Osteocyte (in vitro differentiated cells): ENCODE measurements around the gene FGD4. TPM values are rescaled to one million over a fixed set of nuclear protein-coding genes. Genes with fewer than 3 reads are reported as not detected.
"Not testable (repeated sequence)": the region's sequence is repeated elsewhere in the genome, so short reads cannot be mapped to it uniquely, and the experiment has no call there.

ENCODE experiments used
- DNase-seq: peaks from one replicate; pipeline ENCODE4 v3.0.0; 2021; ENCODE audit warnings: mixed read lengths; ENCODE audit not compliant: unreplicated experiment; ENCODE audit errors: extremely low spot score
- H3K27ac Mint-ChIP-seq: one replicate; pipeline ENCODE4 v1.8.0; 2021; ENCODE audit warnings: mild to moderate bottlenecking, mixed read lengths; ENCODE audit not compliant: unreplicated experiment
- H3K27me3 Mint-ChIP-seq: one replicate; pipeline ENCODE4 v1.8.0; 2021; ENCODE audit warnings: mixed read lengths; ENCODE audit not compliant: unreplicated experiment
- H3K36me3 Mint-ChIP-seq: one replicate; pipeline ENCODE4 v1.8.0; 2021; ENCODE audit warnings: mixed read lengths; ENCODE audit not compliant: unreplicated experiment
- H3K4me1 Mint-ChIP-seq: one replicate; pipeline ENCODE4 v1.8.0; 2021; ENCODE audit warnings: mixed read lengths; ENCODE audit not compliant: unreplicated experiment
- H3K4me3 Mint-ChIP-seq: one replicate; pipeline ENCODE4 v1.8.0; 2021; ENCODE audit warnings: mild to moderate bottlenecking, moderate library complexity, mixed read lengths; ENCODE audit not compliant: unreplicated experiment
- H3K9me3 Mint-ChIP-seq: one replicate; pipeline ENCODE4 v1.8.0; 2021; ENCODE audit warnings: mixed read lengths; ENCODE audit not compliant: unreplicated experiment
- total RNA-seq: library from RNA; stranded (reverse); gene quantifications from 2 replicates; pipeline ENCODE4 v1.2.1, GENCODE V29; 2021
- TF ChIP-seq, protein P1 (sequence below): fragments of 200-600 bp; sonication (generic); IDR thresholded peaks from 2 replicates; pipeline ENCODE4 v1.5.0; 2021; ENCODE audit warnings: antibody characterized with exemption, mild to moderate bottlenecking, moderate library complexity

FGD4 gene
- total RNA-seq, 1 donor from 2014 or later = 8.0 TPM

DNA sequence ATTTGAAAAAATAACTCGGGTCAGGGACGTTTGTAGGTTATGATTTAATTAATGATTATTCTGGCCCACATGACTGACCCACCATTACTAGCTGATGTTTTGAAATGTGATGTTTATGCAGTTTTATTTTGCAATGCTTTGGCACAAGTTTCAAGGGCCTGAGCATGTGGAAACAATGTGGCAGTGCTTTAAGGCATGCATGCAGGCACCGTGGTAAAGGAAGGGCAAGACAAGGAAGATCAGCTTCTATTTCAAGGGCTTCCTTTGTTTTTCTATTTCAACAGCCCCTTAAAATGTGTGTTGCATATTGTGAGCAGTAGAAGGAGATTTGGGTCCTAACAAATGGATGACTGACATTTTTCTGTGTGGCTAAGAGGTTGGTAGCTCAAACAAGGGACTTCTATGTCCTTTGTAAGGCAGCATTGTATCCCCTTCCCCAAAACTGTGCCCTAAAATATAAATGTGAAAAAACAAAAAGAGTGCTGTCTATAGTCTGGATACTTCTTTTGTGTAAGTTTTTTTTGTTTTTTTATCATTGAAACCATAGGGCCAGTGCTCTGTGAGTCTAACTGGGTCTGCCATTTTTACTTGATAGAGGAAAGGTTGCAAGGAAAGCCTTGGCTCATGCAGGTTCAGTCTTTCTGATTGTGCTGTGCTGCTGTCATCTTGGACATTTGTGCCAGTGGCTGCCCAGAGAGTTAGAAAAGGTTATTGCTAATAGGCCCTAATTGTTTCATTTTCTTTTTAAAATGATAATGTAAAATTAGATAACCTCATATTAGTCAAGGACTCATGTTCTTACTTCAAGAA is 103.5 kb downstream of the FGD4 start:
- no peaks in the 10 kb centered on the region for H3K9me3 Mint-ChIP-seq
- no peaks in the 10 kb centered on the region for H3K27me3 Mint-ChIP-seq
- H3K27ac Mint-ChIP-seq = no peak overlapping the region
- no peaks in the 10 kb centered on the region for H3K36me3 Mint-ChIP-seq
- H3K4me3 Mint-ChIP-seq = no peak overlapping the region
- no peak for DNase-seq
- TF ChIP-seq, protein P1, sequence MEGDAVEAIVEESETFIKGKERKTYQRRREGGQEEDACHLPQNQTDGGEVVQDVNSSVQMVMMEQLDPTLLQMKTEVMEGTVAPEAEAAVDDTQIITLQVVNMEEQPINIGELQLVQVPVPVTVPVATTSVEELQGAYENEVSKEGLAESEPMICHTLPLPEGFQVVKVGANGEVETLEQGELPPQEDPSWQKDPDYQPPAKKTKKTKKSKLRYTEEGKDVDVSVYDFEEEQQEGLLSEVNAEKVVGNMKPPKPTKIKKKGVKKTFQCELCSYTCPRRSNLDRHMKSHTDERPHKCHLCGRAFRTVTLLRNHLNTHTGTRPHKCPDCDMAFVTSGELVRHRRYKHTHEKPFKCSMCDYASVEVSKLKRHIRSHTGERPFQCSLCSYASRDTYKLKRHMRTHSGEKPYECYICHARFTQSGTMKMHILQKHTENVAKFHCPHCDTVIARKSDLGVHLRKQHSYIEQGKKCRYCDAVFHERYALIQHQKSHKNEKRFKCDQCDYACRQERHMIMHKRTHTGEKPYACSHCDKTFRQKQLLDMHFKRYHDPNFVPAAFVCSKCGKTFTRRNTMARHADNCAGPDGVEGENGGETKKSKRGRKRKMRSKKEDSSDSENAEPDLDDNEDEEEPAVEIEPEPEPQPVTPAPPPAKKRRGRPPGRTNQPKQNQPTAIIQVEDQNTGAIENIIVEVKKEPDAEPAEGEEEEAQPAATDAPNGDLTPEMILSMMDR = no peak
- H3K4me1 Mint-ChIP-seq = peaks cover 20% of the 10 kb centered on the region

DNA sequence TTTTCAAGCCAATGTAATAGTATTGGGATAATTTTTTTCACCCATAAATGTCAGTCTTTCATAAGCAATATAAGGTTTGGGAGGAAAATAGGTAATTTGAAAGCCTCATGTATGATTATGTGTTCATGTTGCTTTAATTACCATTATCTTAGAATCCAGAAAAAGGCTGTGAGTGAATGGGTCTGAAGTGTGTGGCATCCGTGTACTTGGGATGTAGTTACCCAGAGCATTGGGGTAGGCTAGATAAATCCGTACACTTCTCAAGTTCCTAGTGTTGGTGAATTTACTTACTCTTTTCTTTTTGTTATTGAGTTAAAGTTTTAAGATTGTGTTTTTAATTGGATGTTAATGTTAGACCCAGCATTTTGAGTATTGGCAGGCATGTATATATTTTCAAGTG is 104.4 kb downstream of the FGD4 start:
- DNase-seq = no peak
- Mint-ChIP-seq H3K27ac (no peak overlapping the region), H3K9me3 (no peaks in the 10 kb centered on the region), H3K27me3 (no peaks in the 10 kb centered on the region), H3K36me3 (no peaks in the 10 kb centered on the region), H3K4me1 (peaks cover 20% of the 10 kb centered on the region), H3K4me3 (no peak overlapping the region)
- TF ChIP-seq, protein P1 = no peak

DNA sequence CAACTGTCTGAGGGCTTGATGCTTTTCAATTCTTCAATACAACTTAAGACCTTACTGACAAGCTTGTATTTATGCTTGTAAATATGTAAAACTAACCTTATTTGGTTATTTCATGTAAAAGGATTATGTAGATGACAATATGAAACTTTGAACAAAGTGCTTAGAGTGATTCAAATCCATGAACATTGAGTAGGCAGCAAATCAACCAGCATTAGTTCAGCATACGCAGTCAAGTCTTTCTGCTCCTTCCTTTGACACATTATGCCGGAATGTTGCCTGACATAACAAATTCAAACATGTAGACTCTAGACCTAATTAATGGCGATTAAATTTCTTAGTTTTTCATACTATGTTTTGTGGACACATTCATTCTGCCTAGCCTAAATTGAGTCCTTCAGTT is 105.2 kb downstream of the FGD4 start:
- no peak overlapping the region for H3K27ac Mint-ChIP-seq
- DNase-seq = no peak

DNA sequence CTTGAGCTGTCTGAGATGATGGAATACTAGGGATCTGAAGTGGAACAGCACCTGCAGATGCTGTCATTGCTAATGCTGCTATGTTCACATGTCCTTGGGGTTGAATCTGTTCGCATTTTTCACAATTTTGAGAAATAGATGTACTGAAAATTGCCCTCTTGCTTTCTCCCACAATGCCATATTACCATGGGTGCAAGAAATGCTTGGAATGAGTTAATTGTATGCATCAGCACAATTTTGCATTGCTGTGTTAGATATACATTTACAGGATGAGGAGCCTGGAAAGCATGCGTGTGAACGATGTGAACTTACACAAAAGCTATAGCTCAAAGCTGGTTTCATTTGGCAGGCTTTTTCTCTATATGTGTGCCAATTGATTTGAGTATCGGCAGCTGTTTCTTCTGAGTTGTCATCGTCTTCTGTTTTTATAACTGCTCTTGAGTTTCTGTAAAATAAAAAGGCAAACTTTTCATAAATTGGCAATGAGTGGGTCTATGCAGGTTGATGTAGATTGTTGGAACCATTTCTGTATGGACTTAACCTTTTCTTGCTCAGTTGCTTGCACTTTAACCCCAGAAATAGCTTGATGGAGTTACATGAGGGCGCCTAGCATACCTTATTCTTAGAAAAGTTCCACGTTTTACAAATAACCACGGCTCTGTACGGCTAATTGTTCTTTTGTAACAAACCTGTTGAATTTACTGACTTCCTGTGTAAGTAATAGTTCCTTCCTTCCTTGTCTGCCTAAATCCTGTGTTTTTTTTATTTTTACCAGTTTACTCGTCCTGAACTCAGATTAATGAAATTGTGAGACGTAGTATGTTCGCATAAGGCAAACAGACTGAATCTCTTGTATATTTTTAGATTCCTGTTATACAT is 105.9 kb downstream of the FGD4 start:
- H3K4me3 Mint-ChIP-seq = no peak overlapping the region
- TF ChIP-seq, protein P1 = no peak
- peaks cover 17% of the 10 kb centered on the region for H3K4me1 Mint-ChIP-seq
- H3K27me3 Mint-ChIP-seq = no peaks in the 10 kb centered on the region
- DNase-seq = no peak
- no peaks in the 10 kb centered on the region for H3K36me3 Mint-ChIP-seq
- no peak overlapping the region for H3K27ac Mint-ChIP-seq
- H3K9me3 Mint-ChIP-seq = no peaks in the 10 kb centered on the region

More for the DNA sequence above, 105.2 kb downstream of the FGD4 start:
- Mint-ChIP-seq H3K27me3 (no peaks in the 10 kb centered on the region), H3K36me3 (no peaks in the 10 kb centered on the region), H3K4me1 (peaks cover 17% of the 10 kb centered on the region), H3K4me3 (no peak overlapping the region), H3K9me3 (no peaks in the 10 kb centered on the region)
- TF ChIP-seq, protein P1 = no peak

DNA sequence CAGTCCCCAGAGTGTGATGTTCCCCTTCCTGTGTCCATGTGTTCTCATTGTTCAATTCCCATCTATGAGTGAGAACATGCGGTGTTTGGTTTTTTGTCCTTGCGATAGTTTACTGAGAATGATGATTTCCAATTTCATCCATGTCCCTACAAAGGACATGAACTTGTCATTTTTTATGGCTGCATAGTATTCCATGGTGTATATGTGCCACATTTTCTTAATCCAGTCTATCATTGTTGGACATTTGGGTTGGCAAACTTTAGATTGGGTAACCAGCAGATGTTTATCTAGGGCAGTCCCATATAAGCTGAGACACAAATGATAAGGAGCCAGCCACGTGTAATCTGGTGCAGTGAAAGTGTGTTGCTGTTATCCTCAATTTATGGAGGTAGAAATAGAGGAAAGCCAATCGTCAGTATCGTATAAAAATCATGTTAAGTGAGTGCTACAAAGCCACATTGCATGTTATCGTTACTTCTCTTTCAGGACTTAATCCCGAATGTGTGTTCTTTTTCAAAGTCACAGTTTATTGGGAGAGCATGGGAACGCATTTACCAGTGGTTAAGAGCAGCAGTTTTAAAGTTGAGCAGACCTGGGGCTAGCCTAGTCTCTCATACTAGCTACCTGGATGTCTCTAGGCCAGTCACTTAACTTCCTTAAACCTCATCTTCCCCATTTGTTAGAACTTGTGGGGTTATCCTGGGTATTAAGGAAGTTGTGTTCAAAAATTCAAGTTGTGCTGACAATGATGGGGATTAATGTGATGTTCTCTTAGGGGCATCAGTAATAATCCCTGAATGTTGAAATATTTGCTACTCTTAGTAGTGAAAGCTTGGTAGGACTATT is 108.0 kb downstream of the FGD4 start:
- H3K4me1 Mint-ChIP-seq, H3K9me3 Mint-ChIP-seq, H3K4me3 Mint-ChIP-seq, H3K27me3 Mint-ChIP-seq, H3K36me3 Mint-ChIP-seq, DNase-seq, H3K27ac Mint-ChIP-seq: not testable (repeated sequence)
